ENCODE measurements around the gene SVIL.
"Not testable (repeated sequence)": the region's sequence is repeated elsewhere in the genome, so short reads cannot be mapped to it uniquely, and the experiment has no call there.

SVIL gene

GRCh38 chr10:29600067-29600466 lies 34.7 kb downstream of the SVIL start:
- no peak for DNase-seq

- DNase-seq, result no peak
These were observed 35.9 kb downstream of the SVIL start for GRCh38 chr10:29598851-29599311.

- DNase-seq, result no peak
These were observed 37.9 kb downstream of the SVIL start for GRCh38 chr10:29596826-29597225.

GRCh38 chr10:29596356-29596755 lies 38.4 kb downstream of the SVIL start:
- no peak for DNase-seq

GRCh38 chr10:29595636-29596225 lies 39.0 kb downstream of the SVIL start:
- no peak for DNase-seq

- DNase-seq, result no peak
These were observed 39.6 kb downstream of the SVIL start for GRCh38 chr10:29595146-29595545.

GRCh38 chr10:29591651-29591968 lies 43.2 kb downstream of the SVIL start:
- DNase-seq, result no peak

GRCh38 chr10:29590915-29591650 lies 43.7 kb downstream of the SVIL start:
- no peak for DNase-seq

- DNase-seq, result peak; percentile 55
These were observed 45.9 kb downstream of the SVIL start for GRCh38 chr10:29588629-29589421.

GRCh38 chr10:29587750-29588628 lies 46.8 kb downstream of the SVIL start:
- DNase-seq, result not testable (repeated sequence)

- DNase-seq, result not testable (repeated sequence)
These were observed 47.5 kb downstream of the SVIL start for GRCh38 chr10:29587102-29587749.

GRCh38 chr10:29586509-29586908 lies 48.3 kb downstream of the SVIL start:
- DNase-seq, result no peak

- no peak for DNase-seq
These were observed 49.2 kb downstream of the SVIL start for GRCh38 chr10:29585488-29585976.

- no peak for DNase-seq
These were observed 50.3 kb downstream of the SVIL start for GRCh38 chr10:29584436-29584835.

- DNase-seq, result no peak
These were observed 51.1 kb downstream of the SVIL start for GRCh38 chr10:29583674-29584073.

GRCh38 chr10:29582769-29583168 lies 52.0 kb downstream of the SVIL start:
- DNase-seq, result not testable (repeated sequence)

- no peak for DNase-seq
These were observed 55.3 kb downstream of the SVIL start for GRCh38 chr10:29579455-29579970.

- no peak for DNase-seq
These were observed 56.3 kb downstream of the SVIL start for GRCh38 chr10:29578457-29578856.

GRCh38 chr10:29576681-29577080 lies 58.1 kb downstream of the SVIL start:
- DNase-seq, result no peak

- DNase-seq, result no peak
These were observed 59.7 kb downstream of the SVIL start for GRCh38 chr10:29575098-29575455.

GRCh38 chr10:29574212-29575097 lies 60.3 kb downstream of the SVIL start:
- DNase-seq, result not testable (repeated sequence)

Measured in suppressor macrophage treated with lipopolysaccharide for 4 hours (primary cell).